GM12891 (cell line): ENCODE results near the gene RYR2.

Source experiments
- DNase-seq: peaks from one replicate; pipeline ENCODE4 v3.0.0; 2011; ENCODE audit warnings: low spot score; ENCODE audit not compliant: insufficient read length
- FAIRE-seq: peaks from 2 replicates; lab custom pipeline; 2011; peaks lifted over from hg19 to GRCh38; lab: Jason Lieb, UNC
- PAX5 ChIP-seq: IDR thresholded peaks from 2 replicates; pipeline ENCODE4 v1.6.1; 2011; ENCODE audit warnings: low read length, moderate library complexity, mild to moderate bottlenecking; ENCODE audit not compliant: insufficient read depth, severe bottlenecking
- POLR2A ChIP-seq: IDR thresholded peaks from 2 replicates; pipeline ENCODE4 v1.6.1; 2011; ENCODE audit warnings: low read depth, low read length, control low read depth
- POLR2AphosphoS5 ChIP-seq: IDR thresholded peaks from 2 replicates; pipeline ENCODE4 v1.6.1; 2011; ENCODE audit warnings: low read depth, low read length, control low read depth
- POU2F2 ChIP-seq: IDR thresholded peaks from 2 replicates; pipeline ENCODE4 v1.6.1; 2011; ENCODE audit warnings: low read depth, mild to moderate bottlenecking, control low read depth, low read length, moderate library complexity
- SPI1 ChIP-seq: IDR thresholded peaks from 2 replicates; pipeline ENCODE4 v1.6.1; 2011; ENCODE audit warnings: low read depth, low read length, control low read depth
- TAF1 ChIP-seq: IDR thresholded peaks from 2 replicates; pipeline ENCODE4 v1.6.1; 2011; ENCODE audit warnings: low read depth, low read length, control low read depth

The RYR2 gene

DNA sequence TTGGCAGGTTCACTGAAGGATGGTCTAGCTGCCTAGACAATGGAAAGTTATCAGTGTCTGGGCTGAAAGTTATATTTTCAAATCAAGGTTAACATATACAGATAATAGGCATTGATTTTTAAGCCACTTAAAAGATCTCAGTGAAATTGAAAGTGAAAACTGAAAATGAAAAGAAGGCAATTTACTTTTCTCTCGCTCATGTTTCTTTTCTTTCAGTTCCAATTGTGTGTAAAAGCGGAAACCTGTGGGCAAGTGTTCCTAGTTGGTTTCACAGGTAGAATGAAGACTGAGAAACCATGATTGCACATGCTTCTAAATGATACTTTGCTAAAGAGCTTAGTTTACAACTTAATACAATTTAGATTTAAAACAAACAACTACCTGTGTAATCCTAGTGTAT, 465.0 kb downstream of the RYR2 start:
- FAIRE-seq (no peak), DNase-seq (peak; percentile 14)
- TF ChIP-seq SPI1 (peak; percentile 41; the same call in 1 of the 2 replicates), PAX5 (no peak), POLR2A (no peak), TAF1 (no peak)

DNA sequence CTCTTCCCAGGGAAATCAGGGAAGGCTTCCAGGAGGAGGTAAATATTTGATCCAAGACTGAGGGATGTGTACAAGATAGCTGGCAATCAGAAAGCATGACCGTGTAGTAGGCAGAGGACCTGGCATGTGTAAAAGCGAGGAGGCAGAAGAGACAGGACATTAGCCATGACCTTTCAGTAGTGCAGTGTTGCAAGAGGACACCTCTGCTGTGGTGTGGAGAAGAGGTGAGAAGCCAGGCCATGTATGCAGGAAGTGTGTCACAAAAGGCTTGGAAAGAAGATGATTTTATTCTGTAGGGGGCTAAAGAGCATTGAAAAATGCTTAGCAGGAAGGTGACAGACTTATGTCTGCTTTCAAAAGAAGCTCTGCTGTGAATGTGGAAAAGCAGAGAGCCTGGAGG, 467.8 kb downstream of the RYR2 start:
- DNase-seq = no peak
- no peak for TF ChIP-seq SPI1
- no peak for TF ChIP-seq PAX5
- no peak for FAIRE-seq

DNA sequence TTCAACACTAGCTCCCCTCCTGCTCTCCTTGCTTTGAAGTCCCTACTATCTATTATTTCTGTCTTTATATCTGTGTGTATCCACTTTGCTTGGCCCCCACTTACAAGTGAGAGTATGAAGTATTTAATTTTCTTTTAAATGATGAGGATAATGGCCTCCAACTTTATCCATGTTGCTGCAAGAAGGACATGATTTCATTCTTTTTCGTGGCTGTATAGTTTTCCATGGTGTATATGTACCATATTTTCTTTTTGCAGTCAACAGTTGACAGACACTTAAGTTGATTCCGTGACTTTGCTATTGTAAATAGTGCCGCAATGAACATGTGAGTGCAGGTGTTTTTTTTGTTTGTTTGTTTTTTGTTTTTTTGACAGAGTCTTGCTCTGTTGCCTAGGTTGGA, 483.1 kb downstream of the RYR2 start:
- no peak for DNase-seq
- no peak for FAIRE-seq
- TF ChIP-seq TAF1 (no peak), POLR2AphosphoS5 (no peak), POU2F2 (no peak), POLR2A (no peak), PAX5 (no peak), SPI1 (no peak)

DNA sequence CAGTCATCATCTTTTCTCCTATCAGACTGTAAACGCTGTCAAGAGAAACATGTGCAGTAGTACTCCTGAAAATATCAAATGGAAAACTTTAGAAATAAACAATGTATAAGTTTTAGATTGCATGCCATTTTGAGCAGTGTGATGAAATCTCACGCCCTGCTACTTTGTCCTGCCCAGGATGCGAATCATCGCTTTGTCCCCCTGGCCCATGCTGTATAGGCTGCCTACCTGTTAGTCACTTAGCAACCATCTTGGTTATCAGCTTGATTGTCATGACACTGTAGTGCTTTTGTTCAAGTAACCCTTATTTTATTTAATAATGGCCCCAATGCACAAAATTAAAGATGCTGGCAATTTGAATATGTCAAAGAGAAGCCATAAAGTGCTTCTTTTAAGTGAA, 485.8 kb downstream of the RYR2 start:
- FAIRE-seq (no peak), DNase-seq (no peak)
- TF ChIP-seq POLR2A (no peak), SPI1 (no peak), POU2F2 (no peak)

DNA sequence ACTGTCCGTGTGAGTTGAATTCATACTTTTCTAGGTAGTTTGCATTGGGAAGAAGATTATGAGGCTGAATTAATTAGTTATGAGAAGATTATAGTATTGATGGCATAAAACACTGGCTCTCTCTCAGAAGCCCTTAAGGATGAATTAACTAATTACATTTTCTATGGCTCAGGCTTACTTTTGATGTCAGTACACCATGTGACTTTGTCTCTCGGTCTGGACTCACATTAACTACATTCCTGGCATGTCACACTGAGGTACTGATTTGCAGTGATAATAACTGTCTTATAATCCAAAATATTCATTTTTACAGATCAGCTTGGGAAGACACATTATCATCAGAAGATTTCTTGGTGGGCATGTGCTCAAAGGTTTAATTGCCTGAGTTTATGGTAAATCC, 486.6 kb downstream of the RYR2 start:
- FAIRE-seq (no peak), DNase-seq (no peak)
- TF ChIP-seq PAX5 (no peak), POLR2AphosphoS5 (no peak), TAF1 (no peak), POU2F2 (no peak), POLR2A (no peak), SPI1 (no peak)

DNA sequence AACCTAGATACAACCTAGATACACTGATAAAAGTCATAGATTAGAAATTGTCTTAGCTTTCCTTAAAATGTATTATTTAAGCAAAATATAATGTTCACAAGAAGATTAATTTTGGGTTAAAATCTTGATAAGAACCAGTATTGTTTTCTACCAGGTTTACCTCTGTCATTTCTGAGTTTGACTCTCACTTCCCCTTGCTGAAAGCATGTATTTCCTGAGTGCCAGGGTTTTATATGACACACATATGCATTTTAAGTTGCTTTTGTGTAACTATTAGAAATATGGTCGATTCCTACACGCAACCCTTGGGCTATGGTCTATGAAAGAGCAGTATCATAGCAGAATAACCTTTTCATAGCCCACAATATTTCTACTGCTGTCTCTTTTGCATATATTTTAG, 497.1 kb downstream of the RYR2 start:
- FAIRE-seq (no peak), DNase-seq (no peak)
- TF ChIP-seq POLR2AphosphoS5 (no peak), SPI1 (peak; percentile 68), PAX5 (no peak), POLR2A (no peak), POU2F2 (no peak)

DNA sequence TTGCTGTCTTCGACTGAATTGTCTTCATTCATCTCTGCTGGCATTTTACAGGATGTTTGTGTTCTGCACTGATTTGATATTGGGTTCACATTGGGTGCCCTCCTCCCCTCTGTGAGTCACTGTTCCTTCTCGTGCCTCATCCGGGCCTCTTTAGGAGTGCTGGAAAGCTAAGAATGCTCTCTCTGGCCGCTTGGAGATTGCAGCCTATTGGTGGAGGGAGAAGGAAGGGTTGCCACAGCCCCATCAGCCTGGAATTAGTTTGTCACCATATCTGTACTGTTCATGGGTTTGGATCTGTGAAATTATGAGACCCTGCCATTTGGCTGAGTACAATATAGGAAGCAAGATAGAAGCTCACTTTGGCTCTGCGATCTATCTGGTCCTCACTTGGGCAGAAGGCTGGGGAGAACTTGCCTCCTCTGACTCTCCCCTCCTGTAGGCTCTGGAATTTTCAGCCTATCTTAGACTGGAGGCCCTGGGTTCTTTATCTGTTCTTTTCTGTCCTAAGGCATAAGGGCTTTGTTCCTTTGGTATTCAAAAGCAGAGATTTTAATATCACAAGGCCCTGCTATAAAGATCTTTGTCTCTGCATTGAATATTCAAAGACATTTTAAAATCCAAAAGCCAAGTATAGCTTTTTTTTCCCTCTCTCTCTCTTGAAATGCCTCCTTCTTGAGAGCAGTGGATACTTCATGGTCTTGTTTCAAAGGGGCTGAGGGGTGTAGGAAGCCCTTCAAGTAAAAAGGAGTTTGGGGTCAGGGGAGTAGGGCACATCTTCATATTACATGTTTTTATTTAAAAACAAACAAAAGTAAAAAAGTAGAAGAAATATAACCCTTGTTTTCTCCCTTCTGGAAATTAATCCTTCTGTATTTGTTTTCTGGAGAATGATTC, 500.8 kb downstream of the RYR2 start:
- FAIRE-seq (no peak), DNase-seq (no peak)
- TF ChIP-seq TAF1 = no peak
- TF ChIP-seq POLR2AphosphoS5 = no peak
- no peak for TF ChIP-seq PAX5
- no peak for TF ChIP-seq POU2F2
- TF ChIP-seq SPI1 = no peak
- TF ChIP-seq POLR2A = no peak

DNA sequence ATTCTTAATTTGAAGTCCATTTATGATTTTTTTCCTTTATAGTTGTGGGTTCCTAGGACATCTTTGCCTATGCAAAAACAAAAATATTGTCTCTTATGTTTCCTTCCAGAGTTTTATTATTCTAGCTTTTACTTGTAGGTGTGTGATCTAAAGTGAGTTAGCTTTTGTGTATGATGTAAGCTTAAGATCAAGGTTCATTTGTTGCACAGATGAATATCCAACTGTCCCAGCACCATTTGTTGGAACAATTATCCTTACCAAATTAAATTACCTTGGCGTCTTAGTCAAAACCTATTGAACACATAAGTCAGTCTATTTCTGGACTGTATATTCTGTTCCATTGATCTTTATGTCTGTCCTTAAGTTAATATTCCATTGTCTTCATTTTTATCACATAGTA, 511.1 kb downstream of the RYR2 start:
- FAIRE-seq = no peak
- no peak for TF ChIP-seq TAF1
- TF ChIP-seq PAX5 = no peak
- no peak for TF ChIP-seq POLR2AphosphoS5
- no peak for TF ChIP-seq SPI1
- no peak for TF ChIP-seq POU2F2
- no peak for TF ChIP-seq POLR2A
- DNase-seq = no peak

DNA sequence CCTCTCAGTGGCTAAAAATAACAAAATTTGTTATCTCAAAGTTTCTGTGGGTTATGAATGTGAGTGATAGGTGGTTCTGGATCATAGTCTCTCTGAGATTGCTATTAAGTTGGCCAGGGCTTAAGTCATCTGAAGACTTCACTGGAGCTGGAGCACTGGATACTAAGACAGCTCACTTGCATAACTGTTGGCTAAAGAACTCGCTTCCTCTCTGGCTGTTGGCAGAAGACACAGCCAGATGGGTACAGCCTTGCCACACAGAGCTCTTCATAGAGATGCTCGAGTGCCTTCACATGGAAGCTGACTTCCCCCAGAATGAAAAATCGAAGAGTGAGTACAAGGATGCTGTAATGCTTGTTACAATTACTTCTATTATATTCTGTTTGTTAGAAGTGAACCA, 514.9 kb downstream of the RYR2 start:
- DNase-seq = no peak
- TF ChIP-seq PAX5 = no peak
- TF ChIP-seq POLR2AphosphoS5 = no peak
- no peak for TF ChIP-seq POLR2A
- TF ChIP-seq SPI1 = no peak
- TF ChIP-seq TAF1 = no peak
- no peak for TF ChIP-seq POU2F2
- no peak for FAIRE-seq
